ENCODE data around the gene PHPT1.
"Not testable (repeated sequence)": the region's sequence is repeated elsewhere in the genome, so short reads cannot be mapped to it uniquely, and the experiment has no call there.

The PHPT1 gene

GRCh38 chr9:136867480-136867879, 18.3 kb downstream of the PHPT1 start:
- no peak overlapping the region for H3K4me3 ChIP-seq (ENCODE audit: low read depth, low read length, poor library complexity, severe bottlenecking)
- H3K9me2 ChIP-seq (ENCODE audit: low read depth, low read length) = no peaks in the 10 kb centered on the region
- H3F3A ChIP-seq (ENCODE audit: insufficient read depth, low read length) = no peaks in the 10 kb centered on the region
- no peaks in the 10 kb centered on the region for H3K27me3 ChIP-seq (ENCODE audit: insufficient read depth, low read length)
- no peak overlapping the region for H3K9ac ChIP-seq (ENCODE audit: low read length)
- H4K20me1 ChIP-seq (ENCODE audit: insufficient read depth, low read length) = no peaks in the 10 kb centered on the region
- no peaks in the 10 kb centered on the region for H3K79me2 ChIP-seq (ENCODE audit: insufficient read depth, low read length)
- H3K9me3 ChIP-seq (ENCODE audit: low read length) = peaks cover 9% of the 10 kb centered on the region
- H3K36me3 ChIP-seq (ENCODE audit: insufficient read depth, low read length) = peaks cover 19% of the 10 kb centered on the region
- H3K27ac ChIP-seq (ENCODE audit: low read depth, low read length, poor library complexity, severe bottlenecking) = no peak overlapping the region
- peaks cover 15% of the 10 kb centered on the region for H3K4me1 ChIP-seq (ENCODE audit: insufficient read depth, low read length, severe bottlenecking)
- no peak overlapping the region for H2AFZ ChIP-seq (ENCODE audit: low read length)
- H3K4me2 ChIP-seq (ENCODE audit: low read length) = no peak overlapping the region; the same call in 1 of the 2 replicates
- TF ChIP-seq EZH2 (IDR thresholded peaks at IDR 0.05; ENCODE audit: borderline replicate concordance, low read length) (no peak), CTCF (IDR thresholded peaks at IDR 0.05; ENCODE audit: low read length) (no peak)

DNA sequence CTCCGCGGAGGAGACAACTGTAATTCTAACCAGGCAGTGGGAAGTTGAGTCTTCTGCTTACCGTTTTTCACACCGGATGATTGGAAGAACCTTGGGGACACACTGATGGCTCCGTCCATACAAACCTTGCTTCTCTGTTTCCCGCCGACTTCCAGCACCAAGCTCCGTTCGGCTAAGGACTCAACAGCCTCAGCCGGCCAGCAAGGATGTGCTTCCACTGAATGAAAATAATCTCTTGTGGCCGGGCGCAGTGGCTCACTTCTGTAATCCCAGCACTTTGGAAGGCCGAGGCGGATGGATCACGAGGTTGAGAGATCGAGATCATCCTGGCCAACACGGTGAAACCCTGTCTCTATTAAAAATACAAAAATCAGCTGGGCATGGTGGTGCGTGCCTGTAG, 18.7 kb downstream of the PHPT1 start:
- no peak overlapping the region for H2AFZ ChIP-seq (ENCODE audit: low read length)
- no peaks in the 10 kb centered on the region for H3F3A ChIP-seq (ENCODE audit: insufficient read depth, low read length)
- no peak overlapping the region for H3K4me2 ChIP-seq (ENCODE audit: low read length)
- H3K36me3 ChIP-seq (ENCODE audit: insufficient read depth, low read length) = peaks cover 14% of the 10 kb centered on the region
- H3K27ac ChIP-seq (ENCODE audit: low read depth, low read length, poor library complexity, severe bottlenecking) = no peak overlapping the region
- no peaks in the 10 kb centered on the region for H3K9me2 ChIP-seq (ENCODE audit: low read depth, low read length)
- no peak overlapping the region for H3K4me3 ChIP-seq (ENCODE audit: low read depth, low read length, poor library complexity, severe bottlenecking)
- no peak overlapping the region for H3K9ac ChIP-seq (ENCODE audit: low read length)
- no peaks in the 10 kb centered on the region for H4K20me1 ChIP-seq (ENCODE audit: insufficient read depth, low read length)
- no peak for TF ChIP-seq EZH2 (IDR thresholded peaks at IDR 0.05; ENCODE audit: borderline replicate concordance, low read length)
- TF ChIP-seq CTCF (IDR thresholded peaks at IDR 0.05; ENCODE audit: low read length) = no peak
- H3K79me2 ChIP-seq (ENCODE audit: insufficient read depth, low read length) = no peaks in the 10 kb centered on the region
- H3K9me3 ChIP-seq (ENCODE audit: low read length) = peaks cover 12% of the 10 kb centered on the region
- no peaks in the 10 kb centered on the region for H3K27me3 ChIP-seq (ENCODE audit: insufficient read depth, low read length)
- peaks cover 15% of the 10 kb centered on the region for H3K4me1 ChIP-seq (ENCODE audit: insufficient read depth, low read length, severe bottlenecking)

- Histone ChIP-seq H3K4me1 (ENCODE audit: insufficient read depth, low read length, severe bottlenecking) (peaks cover 15% of the 10 kb centered on the region), H3K36me3 (ENCODE audit: insufficient read depth, low read length) (peaks cover 7% of the 10 kb centered on the region), H3K9me2 (ENCODE audit: low read depth, low read length) (no peaks in the 10 kb centered on the region), H3K9me3 (ENCODE audit: low read length) (peaks cover 12% of the 10 kb centered on the region), H3K9ac (ENCODE audit: low read length) (no peak overlapping the region), H3K4me2 (ENCODE audit: low read length) (no peak overlapping the region), H2AFZ (ENCODE audit: low read length) (no peak overlapping the region), H3K4me3 (ENCODE audit: low read depth, low read length, poor library complexity, severe bottlenecking) (no peak overlapping the region), H3F3A (ENCODE audit: insufficient read depth, low read length) (no peaks in the 10 kb centered on the region), H3K27me3 (ENCODE audit: insufficient read depth, low read length) (no peaks in the 10 kb centered on the region), H4K20me1 (ENCODE audit: insufficient read depth, low read length) (no peaks in the 10 kb centered on the region), H3K79me2 (ENCODE audit: insufficient read depth, low read length) (no peaks in the 10 kb centered on the region), H3K27ac (ENCODE audit: low read depth, low read length, poor library complexity, severe bottlenecking) (no peak overlapping the region)
- TF ChIP-seq EZH2 (IDR thresholded peaks at IDR 0.05; ENCODE audit: borderline replicate concordance, low read length) = no peak
- no peak for TF ChIP-seq CTCF (IDR thresholded peaks at IDR 0.05; ENCODE audit: low read length)
Measured at GRCh38 chr9:136868644-136869043, 19.4 kb downstream of the PHPT1 start.

- not testable (repeated sequence) for H4K20me1 ChIP-seq (ENCODE audit: insufficient read depth, low read length); H3K4me2 ChIP-seq (ENCODE audit: low read length); H3K27ac ChIP-seq (ENCODE audit: low read depth, low read length, poor library complexity, severe bottlenecking); H2AFZ ChIP-seq (ENCODE audit: low read length); H3K9ac ChIP-seq (ENCODE audit: low read length); H3K9me2 ChIP-seq (ENCODE audit: low read depth, low read length); H3F3A ChIP-seq (ENCODE audit: insufficient read depth, low read length); H3K36me3 ChIP-seq (ENCODE audit: insufficient read depth, low read length); H3K4me3 ChIP-seq (ENCODE audit: low read depth, low read length, poor library complexity, severe bottlenecking); H3K79me2 ChIP-seq (ENCODE audit: insufficient read depth, low read length); H3K27me3 ChIP-seq (ENCODE audit: insufficient read depth, low read length)
- H3K9me3 ChIP-seq (ENCODE audit: low read length) = peaks cover 12% of the 10 kb centered on the region
- peaks cover 15% of the 10 kb centered on the region for H3K4me1 ChIP-seq (ENCODE audit: insufficient read depth, low read length, severe bottlenecking)
Measured at GRCh38 chr9:136869611-136870010, 20.4 kb downstream of the PHPT1 start.
